NK-92 (cell line): ENCODE data around the gene CSAG2.

ENCODE experiments used
- DNase-seq: peaks from one replicate; lab custom pipeline; 2025; ENCODE audit not compliant: unreplicated experiment; lab: John Stamatoyannopoulos, UW

The CSAG2 gene

GRCh38 chrX:152674135-152674534 lies 34.9 kb downstream of the CSAG2 start:
- DNase-seq = no peak

- DNase-seq = no peak
These were observed 46.0 kb downstream of the CSAG2 start for GRCh38 chrX:152663086-152663485.

- no peak for DNase-seq
These were observed 50.8 kb downstream of the CSAG2 start for GRCh38 chrX:152658302-152658701.
